ENCODE results near the gene SRP72. TPM values are rescaled to one million over a fixed set of nuclear protein-coding genes. Genes with fewer than 3 reads are reported as not detected.

Gene SRP72
- total and polyA plus RNA-seq, 2 of the 4 experiments (the other 2 are of a cell fraction), result 73.8 to 123 TPM

GRCh38 chr4:56469489-56470210 lies 2.2 kb downstream of the SRP72 start:
- Histone ChIP-seq H2AFZ (replicated peaks; ENCODE audit: low read length, poor library complexity) (no peak overlapping the region), H2BK5ac (ENCODE audit: low read depth, low read length, poor library complexity, severe bottlenecking) (no peak overlapping the region), H3K4me2 (ENCODE audit: low read depth, low read length) (no peak overlapping the region), H2AK9ac (replicated peaks; ENCODE audit: low read depth, low read length, poor library complexity) (no peak overlapping the region), H3K79me1 (ENCODE audit: low read depth in 1 of 2, low read length in 2 of 2) (peaks cover 30 to 43% of the 10 kb centered on the region in 2 experiments), H3K14ac (replicated peaks; ENCODE audit: low read depth, low read length) (no peak overlapping the region), H3K27me3 (ENCODE audit: control insufficient read depth, insufficient read depth, low read length) (no peaks in the 10 kb centered on the region), H4K20me1 (ENCODE audit: insufficient read depth, low read length) (peaks cover 9% of the 10 kb centered on the region; the same call in 1 of the 2 replicates), H3K23ac (ENCODE audit: low read depth, low read length) (no peak overlapping the region), H3K9ac (ENCODE audit: low read depth, low read length) (no peak overlapping the region), H2BK20ac (ENCODE audit: low read depth, low read length) (no peak overlapping the region), H3K27ac (ENCODE audit: insufficient read depth, low read length) (no peak overlapping the region), H3K9me3 (ENCODE audit: control insufficient read depth, insufficient read depth, low read length) (no peaks in the 10 kb centered on the region), H3K4me1 (ENCODE audit: control insufficient read depth, insufficient read depth, low read length) (peaks cover 6% of the 10 kb centered on the region), H3K9me1 (ENCODE audit: insufficient read depth, low read length) (peaks cover 6% of the 10 kb centered on the region; the same call in 1 of the 2 replicates), H2BK15ac (ENCODE audit: low read depth, low read length) (no peak overlapping the region), H3K36me3 (ENCODE audit: control insufficient read depth, insufficient read depth, low read length) (peaks cover 15% of the 10 kb centered on the region), H3K56ac (ENCODE audit: extremely low read depth, insufficient read depth, low read length) (no peak overlapping the region), H3K18ac (ENCODE audit: low read depth, low read length) (no peak overlapping the region), H3K4me3 (ENCODE audit: insufficient read depth, low read depth, low read length) (no peak overlapping the region), H2AK5ac (ENCODE audit: low read depth, low read length) (no peak overlapping the region), H4K91ac (ENCODE audit: insufficient read depth, low read depth, low read length) (no peak overlapping the region), H4K8ac (ENCODE audit: low read depth in 2 of 2, low read length in 2 of 2) (no peak overlapping the region), H3K4ac (ENCODE audit: low read depth, low read length) (no peak overlapping the region), H2BK120ac (ENCODE audit: low read depth, low read length) (no peak overlapping the region), H4K5ac (ENCODE audit: low read depth, low read length) (no peak overlapping the region)
- CTCF ChIA-PET, result interaction anchor here (0.6 to 1.4 kb wide), 4 partner anchors 10 to 241 kb away, joined by 3 to 5 read pairs (median 4); no protein-coding TSS in a partner anchor
- POLR2A ChIA-PET (ENCODE audit: unreplicated experiment), result interaction anchor here (0.6 kb wide), 1 partner anchor 21 kb away, joined by 3 read pairs; no protein-coding TSS in a partner anchor
- DNase-seq (no peak), ATAC-seq (ENCODE audit: low read depth) (no peak)
- BruUV-seq (replicated peaks), result no TSS peak
- 100% methylated on average over 1 of the region's 6 CpGs; no CpG with 5 or more reads in 1 of the 2 experiments for WGBS, 2 experiments (ENCODE audit: extremely low coverage in 2 of 2, insufficient read length in 1 of 2)
- intact Hi-C loops (cut with micrococcal nuclease), result no loop called here
- TF ChIP-seq RAD21 (IDR thresholded peaks at IDR 0.05; ENCODE audit: low read length), result no peak
- TF ChIP-seq CEBPB (IDR thresholded peaks at IDR 0.05; ENCODE audit: low read depth, low read length), result 0 out of 2 replicates have a peak, but pooled peaks have one; percentile 14
- dilution Hi-C loops (cut with HindIII; ENCODE audit: low sequenced_read_pairs, unreplicated experiment), result no loop called here
- in situ Hi-C loops (cut with MboI; ENCODE audit: low sequenced_read_pairs), result no loop called here

Measured in IMR-90 (cell line).